Panc1 (cell line): ENCODE data around the gene IGDCC3. TPM values are rescaled to one million over a fixed set of nuclear protein-coding genes. Genes with fewer than 3 reads are reported as not detected.

Experiments
- ATAC-seq: fragments of 200-7000 bp; cut with Tn5 transposase; 2 replicates; pipeline ENCODE4 v1.9.1; 2020; ENCODE audit warnings: mild to moderate bottlenecking, moderate library complexity
- BruUV-seq: library from RNA; stranded (reverse); fragments of 400-500 nt; replicated peaks from 2 replicates; lab custom pipeline; 2021; lab: Mats Ljungman, UMichigan
- CTCF ChIA-PET: fragments of 300-600 bp; sonication (Branson Sonifier 250); formaldehyde crosslinking; loops from one replicate; lab custom pipeline; 2022; ENCODE audit warnings: antibody characterized with exemption; lab: Charles Lee
- POLR2A ChIA-PET: fragments of 300-600 bp; sonication (Branson Sonifier 250); formaldehyde crosslinking; loops from one replicate; lab custom pipeline; 2022; ENCODE audit warnings: antibody characterized with exemption; lab: Charles Lee
- DNase-seq: peaks from one replicate; pipeline ENCODE4 v3.0.0-alpha.2; 2010; ENCODE audit warnings: low read depth, low spot score
- H3K27ac ChIP-seq: 2 replicates; pipeline ENCODE4 v1.5.1; 2011; ENCODE audit warnings: mild to moderate bottlenecking, low read length, inconsistent platforms
- H3K27me3 ChIP-seq: fragments of 200-500 bp; sonication (Bioruptor generic); 2 replicates; pipeline ENCODE4 v1.6.0; 2014; ENCODE audit warnings: low read length, inconsistent platforms; ENCODE audit not compliant: control insufficient read depth, insufficient read depth
- H3K36me3 ChIP-seq: fragments of 200-500 bp; sonication (Bioruptor generic); 2 replicates; pipeline ENCODE4 v1.5.1; 2014; ENCODE audit warnings: inconsistent platforms, mild to moderate bottlenecking, low read length, moderate library complexity; ENCODE audit not compliant: control insufficient read depth, insufficient read depth
- H3K4me1 ChIP-seq: 2 replicates; pipeline ENCODE4 v1.5.1; 2011; ENCODE audit warnings: inconsistent platforms, mild to moderate bottlenecking, low read length, moderate library complexity; ENCODE audit not compliant: control insufficient read depth, insufficient read depth
- H3K4me3 ChIP-seq, 2 experiments: 2 replicates each; pipeline ENCODE4 v1.5.1; 2011 to 2012; ENCODE audit warnings: low read depth in 2 of 2, low read length in 2 of 2, mild to moderate bottlenecking in 2 of 2, inconsistent platforms in 1 of 2, moderate library complexity in 1 of 2
- H3K9me3 ChIP-seq: fragments of 200-500 bp; sonication (Bioruptor generic); 2 replicates; pipeline ENCODE4 v1.5.1; 2014; ENCODE audit warnings: low read depth, mild to moderate bottlenecking, inconsistent platforms, low read length, moderate library complexity; ENCODE audit not compliant: control insufficient read depth, insufficient read depth
- POLR2AphosphoS5 ChIP-seq: IDR thresholded peaks from 2 replicates; pipeline ENCODE4 v1.6.1; 2012; ENCODE audit warnings: mild to moderate bottlenecking, low read depth, low read length, moderate library complexity
- SIN3A ChIP-seq: IDR thresholded peaks from 2 replicates; pipeline ENCODE4 v1.6.1; 2012; ENCODE audit warnings: low read depth, mild to moderate bottlenecking, low read length, moderate library complexity, borderline replicate concordance; ENCODE audit not compliant: insufficient read depth
- TCF7L2 ChIP-seq: IDR thresholded peaks from 2 replicates; pipeline ENCODE4 v1.6.1; 2011; ENCODE audit warnings: mild to moderate bottlenecking, low read depth, low read length, inconsistent platforms
- in situ Hi-C: cut with HindIII; loops from 2 replicates; pipeline ENCODE4 v1.10.0; 2016; ENCODE audit warnings: low sequenced_read_pairs, low pct_unique_long_range_greater_than_20kb
- intact Hi-C: fragments of 100-400 bp; cut with micrococcal nuclease; formaldehyde crosslinking; loops from one replicate; pipeline ENCODE4 v1.10.0; 2022; ENCODE audit not compliant: unreplicated experiment
- total RNA-seq: library from RNA; stranded (reverse); gene quantifications from one replicate; pipeline ENCODE4 v1.2.1, GENCODE V29; 2021; ENCODE audit not compliant: unreplicated experiment
- TF ChIP-seq, protein P1 (sequence below), 2 experiments: IDR thresholded peaks; 2 replicates each; pipeline ENCODE4 v1.6.1; 2011 to 2012; ENCODE audit warnings: low read depth in 2 of 2, control low read depth in 1 of 2, low read length in 1 of 2, mild to moderate bottlenecking in 1 of 2, moderate library complexity in 1 of 2; ENCODE audit not compliant: insufficient read depth in 1 of 2
- TF ChIP-seq, protein P2 (sequence below): fragments of 450-650 bp; IDR thresholded peaks from 2 replicates; pipeline ENCODE4 v1.5.1; 2017; ENCODE audit warnings: mild to moderate bottlenecking

IGDCC3 gene
- total RNA-seq, 1 experiment from 2014 or later: 0.18 TPM

DNA sequence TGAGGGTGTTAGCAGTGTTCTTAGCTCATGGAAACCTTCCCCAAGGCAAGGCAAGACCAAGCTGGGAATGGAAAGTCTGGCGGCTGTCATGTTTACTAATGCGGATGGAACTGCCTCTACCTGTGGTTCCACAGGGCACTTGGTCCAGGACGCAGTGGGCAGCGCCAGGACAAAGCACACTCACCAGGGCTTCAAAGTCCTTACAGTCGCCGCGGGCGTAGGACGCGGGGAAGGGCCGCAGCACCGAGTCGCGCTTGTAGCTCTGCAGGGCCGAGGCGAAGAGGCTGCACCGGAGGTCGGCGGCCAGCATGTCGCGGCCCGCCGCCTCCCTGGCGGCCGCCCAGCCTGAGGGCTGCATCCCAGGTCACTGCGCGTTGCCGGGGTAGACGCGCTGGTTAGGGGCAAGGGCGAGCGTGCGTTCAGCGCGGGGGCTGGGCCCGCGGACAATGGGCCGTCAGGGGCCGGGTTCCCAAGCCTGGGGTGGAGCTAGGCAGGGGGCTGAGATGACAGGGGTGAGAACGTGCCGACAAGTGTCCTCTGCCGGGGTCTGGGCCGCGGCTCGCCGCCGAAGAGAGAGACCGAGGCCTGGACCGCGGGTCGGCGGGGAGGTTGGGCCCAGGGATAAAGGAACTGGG is 91.6 kb downstream of the IGDCC3 start:
- intact Hi-C loops: no loop called here
- CTCF ChIA-PET: interaction anchor here (0.6 to 0.9 kb wide), 7 partner anchors 11 to 244 kb away, joined by 3 to 13 read pairs (median 7); no protein-coding TSS in a partner anchor
- no peaks in the 10 kb centered on the region for H3K9me3 ChIP-seq
- peaks cover 13% of the 10 kb centered on the region for H3K4me1 ChIP-seq
- peak overlapping the region; percentile 64 to 83 for H3K4me3 ChIP-seq
- DNase-seq (no peak), ATAC-seq (peak; percentile 78)
- in situ Hi-C loops: no loop called here
- TF ChIP-seq TCF7L2 (no peak), POLR2AphosphoS5 (no peak), SIN3A (no peak)
- TF ChIP-seq, protein P1, sequence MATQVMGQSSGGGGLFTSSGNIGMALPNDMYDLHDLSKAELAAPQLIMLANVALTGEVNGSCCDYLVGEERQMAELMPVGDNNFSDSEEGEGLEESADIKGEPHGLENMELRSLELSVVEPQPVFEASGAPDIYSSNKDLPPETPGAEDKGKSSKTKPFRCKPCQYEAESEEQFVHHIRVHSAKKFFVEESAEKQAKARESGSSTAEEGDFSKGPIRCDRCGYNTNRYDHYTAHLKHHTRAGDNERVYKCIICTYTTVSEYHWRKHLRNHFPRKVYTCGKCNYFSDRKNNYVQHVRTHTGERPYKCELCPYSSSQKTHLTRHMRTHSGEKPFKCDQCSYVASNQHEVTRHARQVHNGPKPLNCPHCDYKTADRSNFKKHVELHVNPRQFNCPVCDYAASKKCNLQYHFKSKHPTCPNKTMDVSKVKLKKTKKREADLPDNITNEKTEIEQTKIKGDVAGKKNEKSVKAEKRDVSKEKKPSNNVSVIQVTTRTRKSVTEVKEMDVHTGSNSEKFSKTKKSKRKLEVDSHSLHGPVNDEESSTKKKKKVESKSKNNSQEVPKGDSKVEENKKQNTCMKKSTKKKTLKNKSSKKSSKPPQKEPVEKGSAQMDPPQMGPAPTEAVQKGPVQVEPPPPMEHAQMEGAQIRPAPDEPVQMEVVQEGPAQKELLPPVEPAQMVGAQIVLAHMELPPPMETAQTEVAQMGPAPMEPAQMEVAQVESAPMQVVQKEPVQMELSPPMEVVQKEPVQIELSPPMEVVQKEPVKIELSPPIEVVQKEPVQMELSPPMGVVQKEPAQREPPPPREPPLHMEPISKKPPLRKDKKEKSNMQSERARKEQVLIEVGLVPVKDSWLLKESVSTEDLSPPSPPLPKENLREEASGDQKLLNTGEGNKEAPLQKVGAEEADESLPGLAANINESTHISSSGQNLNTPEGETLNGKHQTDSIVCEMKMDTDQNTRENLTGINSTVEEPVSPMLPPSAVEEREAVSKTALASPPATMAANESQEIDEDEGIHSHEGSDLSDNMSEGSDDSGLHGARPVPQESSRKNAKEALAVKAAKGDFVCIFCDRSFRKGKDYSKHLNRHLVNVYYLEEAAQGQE (IDR thresholded peaks at IDR 0.05; ENCODE audit: insufficient read depth in 1 of 2, low read depth in 2 of 2, low read length in 1 of 2): no peak
- TF ChIP-seq, protein P2, sequence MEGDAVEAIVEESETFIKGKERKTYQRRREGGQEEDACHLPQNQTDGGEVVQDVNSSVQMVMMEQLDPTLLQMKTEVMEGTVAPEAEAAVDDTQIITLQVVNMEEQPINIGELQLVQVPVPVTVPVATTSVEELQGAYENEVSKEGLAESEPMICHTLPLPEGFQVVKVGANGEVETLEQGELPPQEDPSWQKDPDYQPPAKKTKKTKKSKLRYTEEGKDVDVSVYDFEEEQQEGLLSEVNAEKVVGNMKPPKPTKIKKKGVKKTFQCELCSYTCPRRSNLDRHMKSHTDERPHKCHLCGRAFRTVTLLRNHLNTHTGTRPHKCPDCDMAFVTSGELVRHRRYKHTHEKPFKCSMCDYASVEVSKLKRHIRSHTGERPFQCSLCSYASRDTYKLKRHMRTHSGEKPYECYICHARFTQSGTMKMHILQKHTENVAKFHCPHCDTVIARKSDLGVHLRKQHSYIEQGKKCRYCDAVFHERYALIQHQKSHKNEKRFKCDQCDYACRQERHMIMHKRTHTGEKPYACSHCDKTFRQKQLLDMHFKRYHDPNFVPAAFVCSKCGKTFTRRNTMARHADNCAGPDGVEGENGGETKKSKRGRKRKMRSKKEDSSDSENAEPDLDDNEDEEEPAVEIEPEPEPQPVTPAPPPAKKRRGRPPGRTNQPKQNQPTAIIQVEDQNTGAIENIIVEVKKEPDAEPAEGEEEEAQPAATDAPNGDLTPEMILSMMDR: no peak
- H3K27ac ChIP-seq: peak overlapping the region; percentile 75
- no peaks in the 10 kb centered on the region for H3K36me3 ChIP-seq
- POLR2A ChIA-PET: interaction anchor here (0.6 to 1.6 kb wide), 6 partner anchors 13 to 255 kb away, joined by 3 to 14 read pairs (median 8); partner anchors contain the start of genes CLPX and RNU5B-1
- no peaks in the 10 kb centered on the region for H3K27me3 ChIP-seq
- no TSS peak for BruUV-seq

DNA sequence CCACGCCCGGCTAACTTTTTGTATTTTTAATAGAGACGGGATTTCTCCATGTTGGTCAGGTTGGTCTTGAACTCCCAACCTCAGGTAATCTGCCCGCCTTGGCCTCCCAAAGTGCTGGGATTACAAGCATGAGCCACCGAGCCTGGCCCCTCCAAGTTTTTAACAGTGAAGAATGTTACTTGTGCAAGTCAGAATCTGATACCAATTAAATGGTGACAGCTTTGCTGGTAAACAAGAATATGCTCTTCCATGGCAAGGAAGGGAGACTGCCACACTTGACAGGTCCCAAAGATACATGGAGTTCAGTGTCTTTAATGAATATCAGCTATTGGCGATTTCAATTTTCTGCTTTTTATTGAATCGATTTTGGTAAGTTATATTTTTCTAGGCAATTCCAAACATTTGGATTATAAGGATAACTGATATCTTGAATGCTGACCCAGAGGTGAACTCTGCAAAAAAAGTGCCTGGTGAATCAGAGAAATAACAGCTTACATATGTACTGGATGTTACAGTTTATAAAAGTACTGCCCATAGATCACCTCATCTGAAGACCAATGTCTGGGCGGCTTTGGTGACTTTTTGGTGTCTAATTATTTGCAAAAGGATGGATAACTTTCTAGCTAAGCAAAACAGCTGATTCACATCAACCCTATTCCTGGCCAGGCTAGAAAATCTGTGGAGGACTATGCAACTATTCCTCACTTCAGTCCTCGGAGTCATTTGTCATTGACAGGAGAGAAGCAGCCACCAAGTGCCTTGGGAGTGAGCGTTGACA is 92.3 kb downstream of the IGDCC3 start:
- intact Hi-C loops (no loop called here), in situ Hi-C loops (no loop called here)
- Histone ChIP-seq H3K36me3 (no peaks in the 10 kb centered on the region), H3K4me1 (peaks cover 13% of the 10 kb centered on the region), H3K9me3 (no peaks in the 10 kb centered on the region), H3K27ac (peak overlapping the region; percentile 75), H3K4me3 (peak overlapping the region; percentile 64 to 83), H3K27me3 (no peaks in the 10 kb centered on the region)
- BruUV-seq: TSS peak; percentile 72
- TF ChIP-seq SIN3A: no peak
- no peak for TF ChIP-seq POLR2AphosphoS5
- TF ChIP-seq, protein P2: no peak
- TF ChIP-seq, protein P1 (IDR thresholded peaks at IDR 0.05; ENCODE audit: insufficient read depth in 1 of 2, low read depth in 2 of 2, low read length in 1 of 2): no peak
- no peak for TF ChIP-seq TCF7L2
- no peak for ATAC-seq
- ChIA-PET POLR2A (interaction anchor here (0.7 to 1.6 kb wide), 3 partner anchors 15 to 101 kb away, joined by 3 to 12 read pairs (median 7); partner anchors contain the start of genes CLPX and RNU5B-1), CTCF (interaction anchor here (0.6 to 0.7 kb wide), 3 partner anchors 61 to 1209 kb away, joined by 3 to 16 read pairs (median 10); no protein-coding TSS in a partner anchor)
- no peak for DNase-seq
